Sigmoid colon (tissue), 4 donors: ENCODE data around the gene GRIN1.

Source experiments
- EP300 ChIP-seq, 4 donors: sonication (generic); formaldehyde crosslinking; IDR thresholded peaks; one replicate each; pipeline ENCODE4 v1.6.1; 2017; ENCODE audit warnings: antibody characterized with exemption in 4 of 4
- POLR2A ChIP-seq, 2 donors: fragments of 450-650 bp; IDR thresholded peaks; one replicate each; pipeline ENCODE4 v1.6.1; 2016; ENCODE audit warnings: antibody characterized with exemption in 2 of 2, mild to moderate bottlenecking in 2 of 2, moderate library complexity in 2 of 2
- POLR2AphosphoS5 ChIP-seq, 4 donors: sonication (generic); formaldehyde crosslinking; IDR thresholded peaks; one replicate each; pipeline ENCODE4 v1.6.1; 2017; ENCODE audit warnings: antibody characterized with exemption in 4 of 4
- TF ChIP-seq, protein P1 (sequence below), 4 experiments: fragments of 450-650 bp in 3 of 4; fragments of 200-600 bp in 1 of 4; IDR thresholded peaks; one replicate each; pipeline ENCODE4 v1.5.1; 2016 to 2019; ENCODE audit warnings: antibody characterized with exemption in 4 of 4, mild to moderate bottlenecking in 3 of 4, moderate library complexity in 2 of 4

DNA sequence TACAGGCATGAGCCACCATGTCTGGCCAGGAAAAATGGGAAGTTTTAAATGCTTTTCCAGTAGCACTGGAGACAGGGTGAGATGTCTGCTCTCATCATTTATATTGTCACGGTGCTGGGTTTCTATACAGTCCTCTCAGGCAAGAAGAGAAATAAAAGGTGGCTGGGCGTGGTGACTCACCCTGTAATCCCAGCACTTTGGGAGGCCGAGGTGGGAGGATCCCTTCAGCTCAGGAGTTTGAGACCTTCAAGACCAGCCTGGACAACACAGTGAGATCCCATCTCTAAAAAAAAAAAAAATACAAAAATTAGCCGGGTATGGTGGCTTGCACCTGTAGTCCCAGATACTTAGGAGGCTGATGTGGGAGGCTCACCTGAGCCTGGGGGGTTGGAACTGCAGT is 4.8 kb upstream of the GRIN1 start:
- TF ChIP-seq, protein P1, sequence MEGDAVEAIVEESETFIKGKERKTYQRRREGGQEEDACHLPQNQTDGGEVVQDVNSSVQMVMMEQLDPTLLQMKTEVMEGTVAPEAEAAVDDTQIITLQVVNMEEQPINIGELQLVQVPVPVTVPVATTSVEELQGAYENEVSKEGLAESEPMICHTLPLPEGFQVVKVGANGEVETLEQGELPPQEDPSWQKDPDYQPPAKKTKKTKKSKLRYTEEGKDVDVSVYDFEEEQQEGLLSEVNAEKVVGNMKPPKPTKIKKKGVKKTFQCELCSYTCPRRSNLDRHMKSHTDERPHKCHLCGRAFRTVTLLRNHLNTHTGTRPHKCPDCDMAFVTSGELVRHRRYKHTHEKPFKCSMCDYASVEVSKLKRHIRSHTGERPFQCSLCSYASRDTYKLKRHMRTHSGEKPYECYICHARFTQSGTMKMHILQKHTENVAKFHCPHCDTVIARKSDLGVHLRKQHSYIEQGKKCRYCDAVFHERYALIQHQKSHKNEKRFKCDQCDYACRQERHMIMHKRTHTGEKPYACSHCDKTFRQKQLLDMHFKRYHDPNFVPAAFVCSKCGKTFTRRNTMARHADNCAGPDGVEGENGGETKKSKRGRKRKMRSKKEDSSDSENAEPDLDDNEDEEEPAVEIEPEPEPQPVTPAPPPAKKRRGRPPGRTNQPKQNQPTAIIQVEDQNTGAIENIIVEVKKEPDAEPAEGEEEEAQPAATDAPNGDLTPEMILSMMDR (IDR thresholded peaks at IDR 0.05) = no peak
- TF ChIP-seq POLR2A (IDR thresholded peaks at IDR 0.05) (no peak), POLR2AphosphoS5 (IDR thresholded peaks at IDR 0.05) (no peak), EP300 (IDR thresholded peaks at IDR 0.05) (no peak)
